Epithelial cell of proximal tubule (primary cell): ENCODE measurements around the gene DEAF1. TPM values are rescaled to one million over a fixed set of nuclear protein-coding genes. Genes with fewer than 3 reads are reported as not detected.

Source experiments
- DNase-seq: peaks from one replicate; pipeline ENCODE4 v3.0.0-alpha.2; 2011; ENCODE audit warnings: low read depth
- H3K4me3 ChIP-seq: 2 replicates; pipeline ENCODE4 v1.5.1; 2011; ENCODE audit warnings: low read depth, mild to moderate bottlenecking, low read length
- CTCF ChIP-seq: conservative IDR thresholded peaks from 2 replicates; pipeline ENCODE4 v1.5.1; 2012; ENCODE audit warnings: low read depth, mild to moderate bottlenecking, low read length
- total RNA-seq: library from RNA; depleted of rRNA; stranded (reverse); fragments of >200 nt; gene quantifications from 2 replicates; pipeline ENCODE4 v1.2.3, GENCODE V29; 2015

Gene DEAF1
- total RNA-seq, 1 donor from 2014 or later, result 38.2 TPM

GRCh38 chr11:706957-707816 is 12.2 kb upstream of the DEAF1 start:
- TF ChIP-seq CTCF, result peak; percentile 35
- no peak for DNase-seq
- peak overlapping the region; percentile 67 for H3K4me3 ChIP-seq

- DNase-seq, result no peak
- H3K4me3 ChIP-seq, result peak overlapping the region; percentile 67
- TF ChIP-seq CTCF, result no peak
Observed at GRCh38 chr11:706439-706956, 11.5 kb upstream of the DEAF1 start.

- TF ChIP-seq CTCF, result no peak
- H3K4me3 ChIP-seq, result peak within 1 kb of the TSS; percentile 67
- no peak for DNase-seq
Observed at GRCh38 chr11:705646-706438, 10.8 kb upstream of the DEAF1 start, which contains the start of gene EPS8L2. TSS of gene EPS8L2 (plus strand) at chr11:706231. CDS start at chr11:709408, 3,177 bp downstream.

DNA sequence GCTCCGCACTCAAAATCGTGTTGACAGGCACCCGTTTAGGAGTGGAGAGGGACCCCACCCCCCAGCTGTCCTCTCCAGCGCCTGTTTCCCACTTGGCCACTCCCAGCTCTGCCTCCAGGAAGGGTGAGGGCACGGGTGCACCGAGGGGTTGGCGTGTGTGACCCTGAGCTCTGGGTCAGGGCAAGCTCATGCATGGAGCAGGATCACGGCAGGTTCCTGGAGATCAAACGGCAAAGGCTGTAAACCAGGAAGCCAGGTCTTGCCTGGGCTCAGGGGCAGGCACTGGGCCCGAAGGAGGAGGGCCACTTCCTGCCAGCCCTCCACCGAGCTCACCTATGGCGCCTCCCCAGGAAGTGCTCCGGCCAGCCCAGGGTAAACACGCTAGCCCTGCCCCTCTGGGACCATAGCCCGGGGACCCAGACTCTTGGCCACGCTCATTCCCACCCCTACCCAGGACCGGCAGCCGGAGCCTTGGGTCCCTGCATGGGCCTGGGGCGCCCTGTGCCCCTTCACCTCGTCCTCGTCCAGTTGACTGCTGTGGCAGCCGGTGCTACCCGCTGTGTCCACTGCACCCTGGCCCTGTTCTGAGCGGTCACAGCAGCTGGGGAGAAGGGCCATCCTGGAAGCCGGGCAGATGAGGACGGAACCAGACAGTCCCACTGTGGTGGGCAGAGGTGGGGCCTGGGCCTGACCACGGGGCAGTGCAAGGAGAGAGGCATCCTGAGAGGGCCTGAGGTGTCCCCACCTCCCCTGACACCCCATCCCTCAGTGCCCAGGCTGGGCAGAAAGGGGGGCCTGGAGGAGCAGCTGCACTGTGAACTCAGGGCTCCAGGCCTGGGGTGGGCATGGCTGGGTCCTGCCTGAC is 10.0 kb upstream of the DEAF1 start:
- no peak for DNase-seq
- TF ChIP-seq CTCF, result no peak
- H3K4me3 ChIP-seq, result peak overlapping the region; percentile 67

GRCh38 chr11:704228-704674 is 9.2 kb upstream of the DEAF1 start:
- peak overlapping the region; percentile 67 for H3K4me3 ChIP-seq
- TF ChIP-seq CTCF, result no peak
- DNase-seq, result no peak

DNA sequence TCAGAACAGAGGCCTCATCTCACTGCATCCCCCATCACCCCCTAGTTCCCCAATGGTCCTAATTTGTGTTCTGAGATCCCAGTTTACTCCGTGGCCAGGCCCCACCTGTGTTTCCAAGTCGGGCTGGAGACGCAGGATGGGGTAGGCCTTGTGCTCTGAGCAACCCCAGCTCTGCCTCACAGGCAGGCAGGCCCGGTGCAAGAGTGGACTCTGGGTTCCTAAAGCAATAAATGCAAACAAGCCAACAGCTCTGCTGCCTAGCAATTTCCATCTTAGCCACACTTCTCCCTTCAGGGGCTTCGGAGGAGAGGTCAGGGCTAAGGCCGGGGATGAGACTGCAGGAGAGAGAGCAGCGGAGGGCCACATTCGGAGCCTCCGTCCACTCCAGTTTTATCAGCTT is 8.5 kb upstream of the DEAF1 start:
- no peak for DNase-seq
- H3K4me3 ChIP-seq, result no peak overlapping the region
- no peak for TF ChIP-seq CTCF
